K562 (cell line): ENCODE data around the gene DDOST. TPM values are rescaled to one million over a fixed set of nuclear protein-coding genes. Genes with fewer than 3 reads are reported as not detected.

ENCODE experiments used
- ATAC-seq: fragments of 200-7000 bp; cut with Tn5 transposase; 3 replicates; pipeline ENCODE4 v1.9.1; 2020; ENCODE audit warnings: moderate library complexity
- BruUV-seq: library from RNA; stranded (reverse); fragments of 400-500 nt; replicated peaks from 2 replicates; lab custom pipeline; 2021; lab: Mats Ljungman, UMichigan
- CTCF ChIA-PET: fragments of 300-600 bp; formaldehyde crosslinking; extraction: SDS; loops from one replicate; lab custom pipeline; 2021; ENCODE audit warnings: low intra/inter-chr PET ratio; lab: Yijun Ruan, JAX
- POLR2A ChIA-PET: fragments of 300-600, 350-650 bp; sonication (Branson Sonifier 250); formaldehyde crosslinking; extraction: SDS; loops from one replicate; lab custom pipeline; 2021; ENCODE audit warnings: antibody characterized with exemption, inconsistent platforms; lab: Yijun Ruan, JAX
- DNase-seq, 4 experiments: peaks; one replicate each; pipeline versions ENCODE4 v3.0.0 to v3.0.0-alpha.2; 2011 to 2018; ENCODE audit warnings: low spot score in 3 of 4, mixed read lengths in 3 of 4; ENCODE audit errors: extremely low read depth in 1 of 4
- FAIRE-seq: peaks from 2 replicates; lab custom pipeline; 2011; peaks lifted over from hg19 to GRCh38; lab: Jason Lieb, UNC
- H2AFZ ChIP-seq: 2 replicates; pipeline ENCODE4 v1.6.0; 2011; ENCODE audit warnings: low read depth, low read length, control low read depth, inconsistent platforms
- H3K27ac ChIP-seq: fragments of 200-600 bp; 3 replicates; pipeline ENCODE4 v1.8.0; 2011; ENCODE audit warnings: low read depth, mild to moderate bottlenecking, control low read depth, inconsistent platforms, low read length, moderate library complexity, mixed read lengths; ENCODE audit errors: extremely low read depth
- H3K27me3 ChIP-seq, 2 experiments: fragments of 300-600 bp in 1 of 2; 2 replicates in 1 of 2; 3 replicates in 1 of 2; pipeline versions ENCODE4 v1.6.0 to v1.8.0; 2011; ENCODE audit warnings: inconsistent platforms in 2 of 2, low read length in 2 of 2, mild to moderate bottlenecking in 1 of 2, mixed read lengths in 1 of 2, moderate library complexity in 1 of 2; ENCODE audit not compliant: control insufficient read depth in 2 of 2, insufficient read depth in 2 of 2
- H3K36me3 ChIP-seq: fragments of 300-600 bp; 3 replicates; pipeline ENCODE4 v1.8.0; 2011; ENCODE audit warnings: mild to moderate bottlenecking, low read length, inconsistent platforms; ENCODE audit not compliant: control insufficient read depth, insufficient read depth
- H3K4me1 ChIP-seq, 2 experiments: fragments of 200-600 bp in 1 of 2; replicated peaks in 1 of 2; 2 replicates in 1 of 2; 3 replicates in 1 of 2; pipeline versions ENCODE4 v1.5.1 to v1.8.0; 2011; ENCODE audit warnings: inconsistent platforms in 2 of 2, low read length in 2 of 2, mild to moderate bottlenecking in 1 of 2, mixed read lengths in 1 of 2, moderate library complexity in 1 of 2; ENCODE audit not compliant: control insufficient read depth in 2 of 2, insufficient read depth in 2 of 2
- H3K4me2 ChIP-seq: 2 replicates; pipeline ENCODE4 v1.6.1; 2011; ENCODE audit warnings: low read length, control low read depth, inconsistent platforms, mixed read lengths; ENCODE audit not compliant: insufficient read depth
- H3K4me3 ChIP-seq: fragments of 200-600 bp; sonication (generic), shearing (Covaris generic); 2 replicates; pipeline ENCODE4 v1.5.1; 2016; ENCODE audit warnings: control low read depth, inconsistent platforms
- H3K79me2 ChIP-seq: fragments of 200-600 bp; 3 replicates; pipeline ENCODE4 v1.8.0; 2011; ENCODE audit warnings: low read length, inconsistent platforms; ENCODE audit not compliant: control insufficient read depth, insufficient read depth
- H3K9ac ChIP-seq, 2 experiments: 2 replicates each; pipeline versions ENCODE4 v1.6.0 to v1.6.1; 2011; ENCODE audit warnings: low read depth in 2 of 2, low read length in 2 of 2, control low read depth in 1 of 2, inconsistent platforms in 1 of 2, mild to moderate bottlenecking in 1 of 2, mixed read lengths in 1 of 2; ENCODE audit not compliant: insufficient read depth in 1 of 2
- H3K9me1 ChIP-seq: one replicate; pipeline ENCODE4 v1.6.0; 2011; ENCODE audit warnings: inconsistent platforms, mild to moderate bottlenecking, low read length, moderate library complexity; ENCODE audit not compliant: control insufficient read depth, insufficient read depth
- H3K9me3 ChIP-seq: replicated peaks from 2 replicates; pipeline ENCODE4 v1.5.1; 2011; ENCODE audit warnings: low read depth, low read length, inconsistent platforms; ENCODE audit not compliant: control insufficient read depth, insufficient read depth
- H4K20me1 ChIP-seq: replicated peaks from 2 replicates; pipeline ENCODE4 v1.6.1; 2011; ENCODE audit warnings: low read length, inconsistent platforms, mixed read lengths; ENCODE audit not compliant: control insufficient read depth, insufficient read depth
- BCOR ChIP-seq: fragments of 450-650 bp; IDR thresholded peaks from 2 replicates; pipeline ENCODE4 v1.6.1; 2016
- FOXA1 ChIP-seq: fragments of 450-650 bp; IDR thresholded peaks from 2 replicates; pipeline ENCODE4 v1.6.1; 2016; ENCODE audit warnings: mild to moderate bottlenecking, borderline replicate concordance
- KDM2B ChIP-seq: fragments of 250-450 bp; sonication (Bioruptor Pico); IDR thresholded peaks from 2 replicates; pipeline ENCODE4 v1.8.0; 2021; ENCODE audit warnings: mild to moderate bottlenecking, moderate library complexity
- PPARD ChIP-seq: fragments of 250-450 bp; sonication (Bioruptor Pico); IDR thresholded peaks from 2 replicates; pipeline ENCODE4 v1.8.0; 2022; ENCODE audit warnings: inconsistent platforms, mild to moderate bottlenecking, moderate library complexity
- RAD51 ChIP-seq: fragments of 450-650 bp; IDR thresholded peaks from 2 replicates; pipeline ENCODE4 v1.7.1; 2016; ENCODE audit warnings: low read depth, mild to moderate bottlenecking, borderline replicate concordance
- SNRNP70 ChIP-seq: fragments of 200-400 bp; formaldehyde crosslinking; optimal IDR thresholded peaks from 2 replicates; pipeline ENCODE3; 2017; ENCODE audit warnings: low read depth, low read length
- TBP ChIP-seq: optimal IDR thresholded peaks from 2 replicates; pipeline ENCODE3; 2011; ENCODE audit warnings: low read depth, low read length, improper control_type of control experiment
- TFE3 ChIP-seq: fragments of 450-650 bp; formaldehyde crosslinking; IDR thresholded peaks from 2 replicates; pipeline ENCODE4 v1.4.0; 2020; ENCODE audit warnings: mild to moderate bottlenecking, mixed read lengths
- ZNF431 ChIP-seq: sonication (generic); formaldehyde crosslinking; IDR thresholded peaks from 2 replicates; pipeline ENCODE4 v1.8.0; 2022; ENCODE audit warnings: mild to moderate bottlenecking, missing genetic modification reagents
- WGBS: fragments of 100-300 bp; shearing (Covaris generic); methylation state at CpG from one replicate; pipeline ENCODE4 v1.1.6; 2016; ENCODE audit warnings: low coverage, mixed read lengths; ENCODE audit not compliant: insufficient coverage; ENCODE audit errors: missing lambda C conversion rate; 5-methylcytosine and 5-hydroxymethylcytosine counted together
- in situ Hi-C: fragments of 300-500 bp; cut with MboI; formaldehyde crosslinking; loops from 4 replicates; pipeline ENCODE4 v1.15.0; 2018; ENCODE audit warnings: inconsistent platforms, mixed read lengths
- intact Hi-C: fragments of 100-400 bp; cut with micrococcal nuclease; formaldehyde crosslinking; loops from 2 replicates; pipeline ENCODE4 v1.14.2; 2022
- polyA plus RNA-seq, 8 experiments: library from polyadenylated mRNA; depleted of rRNA in 4 of 8; stranded (reverse) in 5 of 8; unstranded in 3 of 8; fragments of >200 nt; fragmentation: Nextera tagmentation in 2 of 8; fragmentation: Illumina TruSeq in 1 of 8; extraction: Ambion mirVana in 2 of 8; extraction: Trizol in 1 of 8; gene quantifications; 2 replicates each; pipeline versions ENCODE4 v1.2.1 to v1.2.3, GENCODE V29; 2011 to 2014; ENCODE audit warnings: inconsistent platforms in 1 of 8, missing spikeins in 1 of 8
- total RNA-seq, 7 experiments: library from RNA; depleted of rRNA in 6 of 7; stranded (reverse); fragments of >200 nt in 6 of 7; fragmentation: Illumina TruSeq in 2 of 7; extraction: Trizol in 2 of 7; gene quantifications; 2 replicates each; pipeline versions ENCODE4 v1.2.1 to v1.2.3, GENCODE V29; 2011 to 2021; ENCODE audit warnings: low replicate concordance in 1 of 7
- TF ChIP-seq, protein P1 (sequence below): sonication (generic); formaldehyde crosslinking; IDR thresholded peaks from 2 replicates; pipeline ENCODE4 v1.5.0; 2020; ENCODE audit warnings: missing genetic modification reagents

DDOST gene
- total and polyA plus RNA-seq, 9 of the 15 experiments (the other 6 are each of a cell fraction or from before 2014, with no cell fraction given), result 173 to 306 (median 222) TPM

GRCh38 chr1:20625176-20626097 is 35.7 kb downstream of the DDOST start:
- DNase-seq (no peak), ATAC-seq (no peak)
- CTCF ChIA-PET, result no interaction called here

GRCh38 chr1:20624709-20625108 is 36.5 kb downstream of the DDOST start:
- in situ Hi-C loops, result no loop called here
- H3K9ac ChIP-seq, result no peak overlapping the region
- no peaks in the 10 kb centered on the region for H3K36me3 ChIP-seq
- no peaks in the 10 kb centered on the region for H3K9me1 ChIP-seq
- 12% methylated on average over 1 of the region's 1 CpG for WGBS
- DNase-seq, result no peak
- POLR2A ChIA-PET, result interaction anchor here (0.6 to 1.3 kb wide), 2 partner anchors 9 to 152 kb away, joined by 3 to 4 read pairs; no protein-coding TSS in a partner anchor
- H3K79me2 ChIP-seq, result no peaks in the 10 kb centered on the region
- no peak for FAIRE-seq
- peaks cover 5 to 6% of the 10 kb centered on the region in 2 experiments; a peak in 3 of 5 replicates for H3K27me3 ChIP-seq
- no peak overlapping the region for H3K4me2 ChIP-seq
- H4K20me1 ChIP-seq, result no peaks in the 10 kb centered on the region
- peak; percentile 57; the same call in 1 of the 2 replicates for TF ChIP-seq RAD51
- TF ChIP-seq BCOR, result no peak
- TF ChIP-seq, protein P1, sequence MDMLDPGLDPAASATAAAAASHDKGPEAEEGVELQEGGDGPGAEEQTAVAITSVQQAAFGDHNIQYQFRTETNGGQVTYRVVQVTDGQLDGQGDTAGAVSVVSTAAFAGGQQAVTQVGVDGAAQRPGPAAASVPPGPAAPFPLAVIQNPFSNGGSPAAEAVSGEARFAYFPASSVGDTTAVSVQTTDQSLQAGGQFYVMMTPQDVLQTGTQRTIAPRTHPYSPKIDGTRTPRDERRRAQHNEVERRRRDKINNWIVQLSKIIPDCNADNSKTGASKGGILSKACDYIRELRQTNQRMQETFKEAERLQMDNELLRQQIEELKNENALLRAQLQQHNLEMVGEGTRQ (CRISPR knock-in tag), result peak; percentile 48; the same call in 1 of the 2 replicates
- TF ChIP-seq TFE3, result peak; percentile 69
- TF ChIP-seq, all 486 proteins: peak for 3
- Histone ChIP-seq H2AFZ (no peak overlapping the region), H3K4me1 (no peaks in the 10 kb centered on the region), H3K4me3 (no peak overlapping the region), H3K27ac (no peak overlapping the region), H3K9me3 (no peaks in the 10 kb centered on the region)
- intact Hi-C loops, result no loop called here
- BruUV-seq, result no TSS peak
- CTCF ChIA-PET, result no interaction called here
- ATAC-seq, result no peak

More at GRCh38 chr1:20625176-20626097, 35.7 kb downstream of the DDOST start:
- Histone ChIP-seq H3K4me2 (no peak overlapping the region), H3K79me2 (no peaks in the 10 kb centered on the region), H3K9me1 (no peaks in the 10 kb centered on the region), H4K20me1 (no peaks in the 10 kb centered on the region), H3K27ac (no peak overlapping the region), H3K27me3 (peaks cover 0 to 3% of the 10 kb centered on the region in 2 experiments; a peak in 1 of 5 replicates), H3K36me3 (no peaks in the 10 kb centered on the region), H3K9ac (no peak overlapping the region), H2AFZ (no peak overlapping the region), H3K4me3 (no peak overlapping the region), H3K4me1 (peaks cover 0 to under 1% of the 10 kb centered on the region in 2 experiments; a peak in 1 of 5 replicates), H3K9me3 (no peaks in the 10 kb centered on the region)
- in situ Hi-C loops, result no loop called here
- no peak for FAIRE-seq
- 3% methylated on average over 3 of the region's 3 CpGs for WGBS
- no TSS peak for BruUV-seq
- intact Hi-C loops, result no loop called here
- POLR2A ChIA-PET, result no interaction called here
- TF ChIP-seq PPARD (no peak), ZNF431 (CRISPR knock-in tag) (no peak), KDM2B (CRISPR knock-in tag) (no peak), SNRNP70 (no peak), FOXA1 (no peak), TBP (no peak)
